SK-MEL-5 (cell line): ENCODE data around the gene ADAM29. TPM values are rescaled to one million over a fixed set of nuclear protein-coding genes. Genes with fewer than 3 reads are reported as not detected.
"Not testable (repeated sequence)": the region's sequence is repeated elsewhere in the genome, so short reads cannot be mapped to it uniquely, and the experiment has no call there.

ENCODE experiments used
- DNase-seq: peaks from one replicate; pipeline ENCODE4 v3.0.0-alpha.2; 2016; ENCODE audit warnings: low read depth, low spot score
- in situ Hi-C: cut with HindIII; loops from 2 replicates; pipeline ENCODE4 v1.10.0; 2016; ENCODE audit warnings: low sequenced_read_pairs, high pct_unique_total_duplicates, low pct_unique_long_range_greater_than_20kb
- polyA plus RNA-seq, 2 experiments: library from polyadenylated mRNA; depleted of rRNA; stranded (reverse); fragments of >200 nt; gene quantifications; 2 replicates each; pipeline ENCODE4 v1.2.3, GENCODE V29; 2015
- total RNA-seq: library from RNA; depleted of rRNA; stranded (reverse); fragments of >200 nt; shearing (Covaris generic); gene quantifications from 2 replicates; pipeline ENCODE4 v1.2.3, GENCODE V29; 2014; rRNA removed

Gene ADAM29
- not detected in 2 replicates for total RNA-seq
- not detected in 2 replicates for polyA plus RNA-seq (2015; cell fraction: cytosol; rRNA removed)
- not detected in 2 replicates for polyA plus RNA-seq (2015; cell fraction: nucleus; rRNA removed)

DNA sequence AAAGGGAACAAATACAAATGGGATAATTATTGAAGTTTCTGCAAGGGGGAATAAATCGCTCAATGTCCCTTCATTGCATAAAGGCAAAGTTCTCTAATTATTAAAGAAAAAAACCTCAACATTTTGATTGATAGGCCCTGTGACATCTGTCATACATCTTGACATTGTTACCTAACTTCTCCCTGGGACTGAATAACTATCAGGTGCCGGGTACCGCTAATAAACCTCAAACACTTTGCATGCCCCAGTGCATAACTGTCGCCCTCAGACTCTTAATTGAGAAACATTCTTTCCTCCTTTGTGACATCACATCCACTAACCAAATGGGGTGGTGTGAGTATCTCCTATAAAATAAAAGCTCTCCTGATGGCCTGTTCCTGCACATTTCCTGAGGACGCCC is at the start of gene ADAM29:
Gene ADAM29, plus strand, starts transcription at position 301 of the 400 bp plus-strand sequence. CDS start 57,168 bp downstream, outside the sequence.
- in situ Hi-C loops: no loop called here
- DNase-seq: no peak

DNA sequence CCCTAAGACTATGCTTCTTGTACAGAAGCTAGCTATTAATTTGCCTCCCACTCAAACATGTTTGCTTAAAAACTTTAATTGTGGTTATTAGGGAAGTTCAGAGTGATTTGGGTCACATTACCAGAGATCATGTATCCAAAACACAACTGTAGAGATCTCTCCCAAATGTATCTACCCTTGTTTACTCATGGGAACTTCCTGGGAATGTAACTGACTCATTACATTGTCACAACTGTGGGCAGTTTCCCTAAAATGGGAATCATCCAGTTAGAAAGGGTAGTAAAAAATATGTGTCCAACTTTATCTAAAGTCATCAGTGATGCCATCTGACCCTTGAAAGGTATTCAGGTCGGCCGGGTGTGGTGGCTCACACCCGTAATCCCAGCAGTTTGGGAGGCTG is 48.8 kb upstream of the ADAM29 start:
- in situ Hi-C loops: no loop called here
- DNase-seq: no peak

DNA sequence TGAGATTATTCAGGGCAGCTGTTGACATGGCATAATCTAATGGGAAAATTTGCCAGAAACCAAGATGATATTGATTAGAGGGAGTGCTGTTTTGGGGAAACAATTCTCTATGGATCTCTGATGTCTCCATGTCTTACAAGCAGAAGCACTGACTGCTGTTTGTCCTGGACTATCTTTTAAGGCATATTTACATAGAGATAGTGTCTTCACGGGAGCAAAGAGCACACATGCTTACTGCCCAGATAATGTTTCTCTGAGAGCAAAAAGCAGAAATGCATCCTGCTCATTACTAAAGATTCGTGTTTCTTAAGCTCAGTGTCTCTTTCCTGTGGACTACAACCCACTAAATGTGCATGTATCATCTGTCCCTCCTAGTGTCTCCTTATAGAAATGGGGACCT is 47.8 kb upstream of the ADAM29 start:
- DNase-seq: no peak
- in situ Hi-C loops: no loop called here

DNA sequence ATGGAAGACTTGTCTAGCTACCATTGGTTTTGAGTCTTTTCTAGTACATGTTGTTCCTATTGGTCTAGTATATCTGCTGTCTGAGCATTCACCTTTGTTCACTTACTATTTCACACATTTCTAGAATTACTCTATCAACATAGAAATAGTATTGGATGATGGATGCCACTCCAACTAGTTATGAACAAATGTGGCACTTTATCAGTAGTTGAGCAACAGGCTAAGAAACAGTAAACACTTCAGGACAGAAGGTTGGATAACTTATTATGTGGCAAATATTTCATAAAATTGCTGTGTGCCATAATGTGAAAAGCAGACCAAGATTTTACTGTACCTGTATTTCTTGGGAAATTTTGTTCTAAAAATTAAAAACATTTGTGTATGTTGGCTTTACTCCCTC is 46.8 kb upstream of the ADAM29 start:
- in situ Hi-C loops: no loop called here
- no peak for DNase-seq

DNA sequence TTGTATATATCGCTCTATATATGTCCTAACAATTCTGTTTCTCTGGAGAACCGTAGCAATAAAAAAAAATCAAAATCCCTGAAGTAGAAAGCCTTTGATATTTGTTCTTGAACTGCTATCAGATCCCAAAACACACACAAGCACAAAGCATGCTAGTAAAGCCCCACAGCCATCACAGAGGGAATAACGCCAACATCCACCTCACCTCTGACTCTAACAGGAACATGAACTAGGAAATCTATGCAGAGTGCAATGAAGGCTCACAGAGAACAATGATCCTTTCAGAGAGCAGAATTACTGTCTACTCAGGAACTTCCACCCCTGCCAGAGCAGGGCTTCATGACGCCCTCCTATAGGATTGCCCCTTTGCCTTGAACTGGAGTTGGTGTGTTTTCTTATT is 45.0 kb upstream of the ADAM29 start:
- DNase-seq, in situ Hi-C loops: not testable (repeated sequence)

DNA sequence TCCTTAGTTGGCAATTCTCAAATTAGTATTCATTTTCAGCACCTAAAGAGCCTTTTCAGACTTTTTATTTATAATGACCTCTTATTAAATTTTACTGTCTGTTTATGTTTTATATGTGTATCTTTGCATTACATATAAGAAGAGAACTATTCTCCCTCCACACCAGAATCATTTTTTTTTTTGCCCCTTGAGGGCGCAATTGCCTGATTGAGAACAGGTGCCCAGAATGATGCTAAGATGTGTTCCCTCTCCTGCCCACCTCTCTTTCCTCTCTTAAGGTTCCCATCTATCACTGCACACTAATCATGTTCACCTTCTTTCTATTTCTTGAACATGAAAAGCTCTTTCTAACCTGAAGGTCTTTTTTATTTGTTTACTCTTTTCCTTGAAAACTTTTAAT is 44.2 kb upstream of the ADAM29 start:
- in situ Hi-C loops: no loop called here
- peak; percentile 60 for DNase-seq

DNA sequence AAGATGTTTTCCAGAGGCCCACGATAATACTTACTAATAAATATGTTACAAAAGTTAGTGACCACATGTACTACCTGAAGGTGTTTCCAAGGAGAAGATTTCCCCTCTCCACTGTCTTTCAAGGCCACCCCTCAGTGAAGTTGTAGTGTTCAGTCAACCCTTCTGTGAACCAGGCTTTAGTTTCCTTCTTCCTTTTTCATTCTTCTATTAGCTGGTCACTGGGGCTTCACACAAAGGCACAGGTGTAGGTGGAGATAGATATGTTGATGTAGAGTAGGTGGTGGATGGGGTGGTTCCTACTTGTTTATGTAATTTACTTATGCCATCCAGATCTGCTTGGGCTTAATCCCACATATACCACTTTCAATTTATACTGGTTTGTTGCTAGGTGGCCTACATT is 43.3 kb upstream of the ADAM29 start:
- no peak for DNase-seq
- in situ Hi-C loops: no loop called here

DNA sequence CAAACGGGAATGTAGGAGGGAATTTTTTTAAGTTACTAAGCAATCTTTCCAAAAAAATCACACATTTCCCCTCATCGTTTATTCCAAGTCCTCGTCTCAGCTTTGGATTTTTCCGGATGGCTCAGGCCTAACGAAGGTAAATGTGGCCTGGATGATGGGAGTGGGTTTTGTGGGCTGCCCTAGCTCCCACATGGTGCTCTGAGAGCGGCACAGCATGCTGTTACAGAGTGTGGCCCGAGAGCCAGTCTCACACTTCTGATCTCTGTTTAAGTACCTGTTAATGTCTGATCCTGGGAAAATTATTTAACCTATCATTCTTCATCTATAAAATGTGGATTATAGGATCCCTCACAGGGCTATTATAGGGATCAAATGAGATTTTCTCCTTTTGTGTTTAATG is 38.2 kb upstream of the ADAM29 start:
- in situ Hi-C loops: no loop called here
- DNase-seq: no peak

DNA sequence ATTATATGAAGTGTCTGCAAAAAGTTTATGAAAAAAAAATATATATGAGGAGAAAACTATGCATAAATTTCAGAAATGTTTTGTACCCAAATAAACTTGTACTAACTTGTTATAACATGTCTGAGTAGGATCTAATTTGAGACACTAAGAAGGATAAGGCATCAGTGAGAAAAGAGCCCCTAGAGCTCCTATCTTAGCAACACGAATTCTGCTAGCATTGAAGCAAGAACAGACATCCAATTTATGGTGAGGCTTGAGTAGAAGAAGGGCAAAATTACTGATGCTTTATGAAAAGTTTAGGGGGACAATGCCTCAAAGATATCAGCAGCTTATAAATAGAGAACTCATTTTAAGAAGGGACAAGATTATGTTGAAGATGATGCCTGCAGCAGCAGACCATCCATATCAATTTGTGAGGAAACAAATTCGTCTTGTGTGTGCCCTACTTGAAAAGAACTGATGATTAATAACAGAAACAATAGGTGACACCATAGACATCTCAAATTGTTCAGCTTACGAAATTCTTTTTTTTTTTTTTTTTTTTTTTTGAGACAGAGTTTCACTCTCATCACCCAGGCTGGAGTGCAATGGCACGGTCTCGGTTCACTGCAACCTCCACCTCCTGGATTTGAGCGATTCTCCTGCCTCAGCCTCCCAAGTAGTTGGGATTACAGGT is 35.7 kb upstream of the ADAM29 start:
- in situ Hi-C loops: no loop called here
- no peak for DNase-seq

DNA sequence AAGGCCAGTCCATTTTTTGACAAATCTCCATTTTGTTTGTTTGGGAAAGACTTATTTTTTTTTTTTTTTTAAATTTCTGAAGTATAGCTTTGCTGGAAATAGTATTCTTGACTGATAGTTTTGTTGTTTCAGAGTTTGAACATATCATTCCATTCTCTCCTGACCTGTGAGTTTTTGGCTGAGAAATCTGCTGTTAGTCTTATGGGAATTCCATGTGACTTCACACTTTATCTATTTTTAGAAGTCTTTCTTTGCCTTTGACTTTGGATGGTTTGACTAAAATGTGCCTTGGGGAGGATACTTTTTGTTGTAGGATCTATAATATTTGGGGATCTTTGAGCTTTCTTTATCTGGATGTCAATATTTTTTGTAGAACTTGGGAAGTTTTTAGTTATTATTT is 10.7 kb upstream of the ADAM29 start:
- in situ Hi-C loops: no loop called here
- DNase-seq: no peak

DNA sequence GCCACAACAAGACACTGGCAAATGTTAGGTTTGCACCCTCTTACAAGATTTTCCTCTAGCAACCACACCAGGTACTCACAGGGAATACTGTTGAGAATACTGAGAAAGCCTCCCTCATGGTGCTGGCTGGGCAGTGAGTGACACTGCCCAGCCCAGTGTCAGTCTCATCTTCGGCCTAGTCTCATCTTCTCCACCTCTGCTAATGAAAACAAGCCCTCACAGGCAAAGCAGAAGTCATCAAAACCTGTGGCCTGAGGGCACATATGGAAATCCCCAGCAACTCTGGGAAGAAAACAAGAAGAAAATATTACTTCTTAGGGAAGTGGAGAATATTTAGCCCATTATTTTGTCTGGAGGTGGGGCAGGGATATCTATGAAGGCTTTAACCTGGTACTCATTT is 7.9 kb upstream of the ADAM29 start:
- in situ Hi-C loops: no loop called here

DNA sequence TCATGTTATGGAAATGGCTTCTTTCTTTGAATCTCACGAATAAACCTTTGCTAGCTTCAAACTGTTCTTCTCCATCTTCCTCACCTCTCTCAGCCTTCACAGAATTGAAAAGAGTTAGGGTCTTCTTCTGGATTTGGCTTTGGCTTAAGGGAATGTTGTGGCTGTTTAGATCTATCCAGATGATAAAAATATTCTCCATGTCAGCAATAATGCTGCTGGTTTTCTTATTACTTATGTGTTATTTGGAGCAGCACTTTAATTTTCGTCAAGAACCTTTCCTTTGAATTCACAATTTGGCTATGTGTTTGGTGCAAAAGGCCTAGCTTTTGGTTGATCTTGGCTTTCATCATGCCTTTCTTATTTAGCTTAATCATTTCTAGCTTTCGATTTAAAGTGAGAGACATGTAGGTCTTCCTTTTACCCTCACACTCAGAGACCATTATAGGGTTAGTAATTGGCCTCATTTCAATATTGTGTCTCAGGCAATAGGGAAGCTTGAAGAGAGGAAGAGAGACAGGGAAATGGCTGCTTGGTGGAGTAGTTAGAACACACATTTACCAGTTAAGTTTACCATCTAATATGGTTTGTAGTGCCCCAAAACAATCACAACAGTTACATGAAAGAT is 5.1 kb upstream of the ADAM29 start:
- DNase-seq: no peak
- in situ Hi-C loops: no loop called here

More for the DNA sequence above, 7.9 kb upstream of the ADAM29 start:
- no peak for DNase-seq

DNA sequence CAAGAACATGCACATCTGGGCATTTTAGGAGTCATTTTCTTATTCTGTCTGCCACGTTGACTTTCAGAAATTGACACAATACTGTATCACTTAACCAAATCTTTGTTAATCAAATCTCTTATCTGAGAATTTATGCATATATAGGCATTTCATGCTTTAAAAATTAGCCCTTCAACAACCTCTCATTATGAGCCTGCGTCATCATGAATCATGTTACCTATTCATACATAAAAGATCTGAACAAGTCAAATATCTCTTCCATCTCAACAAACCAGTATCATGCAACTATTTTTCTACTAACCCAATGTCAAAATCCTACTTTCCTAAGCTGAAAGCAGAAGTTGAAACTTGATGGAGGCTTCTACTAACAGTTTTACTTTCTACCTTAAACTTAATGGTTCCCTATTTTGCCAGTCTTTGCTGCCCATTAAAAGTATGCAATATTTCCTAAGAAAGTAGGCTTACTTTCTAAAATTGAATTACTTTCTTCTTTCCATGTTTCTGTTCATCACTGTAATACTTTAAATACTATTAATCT is 1.8 kb downstream of the ADAM29 start:
- DNase-seq: no peak
- in situ Hi-C loops: no loop called here

DNA sequence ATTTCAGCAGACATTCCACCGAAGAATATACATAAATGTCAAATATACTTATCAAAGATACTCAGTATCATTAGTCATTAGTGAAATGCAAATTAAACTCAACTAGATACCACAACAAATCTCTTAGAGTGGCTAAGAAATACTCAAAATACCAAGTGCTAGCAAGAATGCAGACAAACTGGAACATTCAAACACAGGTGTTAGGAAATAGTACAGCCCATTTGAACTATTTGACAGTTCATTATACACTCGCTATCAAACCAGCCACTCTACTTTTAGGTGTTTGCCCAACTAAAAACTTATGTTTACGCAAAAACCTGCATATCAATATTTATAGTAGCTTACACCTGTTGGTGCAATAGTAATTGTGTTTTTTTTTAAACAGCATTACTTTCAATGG is 8.8 kb downstream of the ADAM29 start:
- DNase-seq: no peak
- in situ Hi-C loops: no loop called here

DNA sequence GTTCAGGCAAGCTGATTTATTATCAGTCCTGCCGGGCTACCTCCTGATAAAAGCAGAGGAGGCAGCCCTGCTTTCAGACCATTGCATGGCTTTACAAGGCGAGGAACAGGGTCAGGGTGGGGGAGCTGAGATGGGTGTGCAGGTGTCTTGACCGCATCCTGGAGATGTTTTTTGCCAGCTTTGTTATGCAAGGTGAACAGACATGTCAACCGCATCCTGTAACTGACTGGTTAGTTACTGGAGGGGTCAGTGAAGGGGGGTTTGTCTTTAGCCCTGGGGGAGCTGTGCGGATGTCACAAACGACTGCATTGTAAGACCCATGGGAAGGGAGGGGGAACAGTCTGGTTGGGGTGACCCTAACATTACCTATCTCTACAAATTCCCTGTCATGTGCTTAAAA is 10.0 kb downstream of the ADAM29 start:
- no peak for DNase-seq
- in situ Hi-C loops: no loop called here

DNA sequence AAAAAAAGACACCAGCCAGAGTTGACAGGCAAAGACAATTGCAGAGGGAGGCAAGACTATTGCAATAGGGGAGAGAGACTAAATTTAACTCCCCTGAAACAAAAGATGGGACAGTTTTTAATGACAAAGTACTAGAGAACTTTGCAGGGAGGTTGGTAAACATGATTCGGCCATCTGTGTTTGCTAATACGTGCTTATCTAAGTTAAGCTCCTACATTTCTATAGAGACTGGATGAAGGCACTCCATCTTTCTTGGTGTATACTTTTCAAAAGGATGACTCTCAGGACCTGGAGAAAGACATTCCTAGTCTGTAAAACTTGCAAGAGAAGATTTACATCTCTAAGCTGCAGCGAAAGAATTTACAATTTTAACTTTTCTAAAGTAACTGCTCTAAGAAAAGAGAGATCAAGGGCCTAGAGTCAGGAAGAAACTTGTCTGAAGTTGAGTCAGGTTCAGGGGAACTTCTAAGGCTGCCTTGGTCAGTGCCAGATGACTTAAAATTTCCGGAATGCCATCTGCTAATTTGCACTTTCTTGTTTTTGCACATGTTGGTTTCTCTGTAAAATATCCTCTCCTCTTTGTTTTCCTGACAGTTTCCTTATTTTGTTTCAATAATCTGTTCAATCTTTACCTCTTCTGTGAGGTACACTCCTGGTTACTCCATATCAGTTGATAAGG is 10.6 kb downstream of the ADAM29 start:
- no peak for DNase-seq
- in situ Hi-C loops: no loop called here

DNA sequence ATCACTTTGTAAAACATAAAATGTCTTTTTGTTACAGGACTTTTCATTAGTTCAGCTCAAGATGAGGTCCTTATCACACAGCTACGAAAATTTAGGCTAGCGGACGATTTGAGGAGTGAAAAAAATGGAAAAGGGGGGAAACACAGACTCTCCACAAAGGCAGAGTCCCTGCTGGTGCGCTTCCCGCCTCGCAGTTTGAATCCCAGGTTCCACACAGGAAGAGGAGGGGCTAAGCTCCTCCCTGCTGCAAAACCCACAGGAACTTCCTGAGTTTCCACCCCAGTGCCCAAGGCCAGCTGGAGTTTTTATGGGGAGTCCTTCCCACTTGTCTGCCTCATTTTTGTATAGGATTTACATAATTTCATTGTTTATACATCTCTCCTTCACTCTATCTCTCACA is 11.2 kb downstream of the ADAM29 start:
- in situ Hi-C loops: no loop called here
- peak; percentile 5 for DNase-seq

DNA sequence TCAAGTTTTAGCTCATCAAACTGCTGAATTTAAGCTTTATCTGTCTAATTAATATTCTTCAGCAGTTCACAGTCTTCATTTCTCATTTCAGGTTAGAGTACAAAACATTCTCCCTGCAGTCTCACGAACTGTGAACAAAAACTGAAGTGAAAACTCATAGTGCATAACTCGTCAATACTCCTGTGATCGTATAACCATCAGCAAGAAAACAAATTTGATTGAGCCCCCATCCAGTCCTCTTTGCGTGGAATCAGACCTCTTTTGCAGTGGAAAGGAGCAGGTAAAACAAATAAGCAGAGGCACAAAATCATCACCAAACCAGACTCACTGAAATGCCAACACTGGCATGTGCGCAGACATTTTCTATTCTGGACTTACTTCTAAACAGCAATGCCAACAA is 12.7 kb downstream of the ADAM29 start:
- in situ Hi-C loops: no loop called here
- no peak for DNase-seq
